ENCODE results near the gene CHURC1. TPM values are rescaled to one million over a fixed set of nuclear protein-coding genes. Genes with fewer than 3 reads are reported as not detected.

CHURC1 gene
- total RNA-seq, 1 experiment from 2014 or later: 19.5 TPM

- DNase-seq: no peak
- Histone ChIP-seq H3K36me3 (replicated peaks; ENCODE audit: control insufficient read depth, insufficient read depth, low read length) (peaks cover 4% of the 10 kb centered on the region), H3K4me3 (ENCODE audit: insufficient read depth, low read depth, low read length) (no peak overlapping the region), H3K27me3 (ENCODE audit: control insufficient read depth, insufficient read depth, low read length) (no peaks in the 10 kb centered on the region)
Observed at GRCh38 chr14:64939817-64940190, 25.5 kb downstream of the CHURC1 start.

- DNase-seq: no peak
- Histone ChIP-seq H3K4me3 (ENCODE audit: insufficient read depth, low read depth, low read length) (no peak overlapping the region), H3K27me3 (ENCODE audit: control insufficient read depth, insufficient read depth, low read length) (no peaks in the 10 kb centered on the region), H3K36me3 (replicated peaks; ENCODE audit: control insufficient read depth, insufficient read depth, low read length) (peaks cover 4% of the 10 kb centered on the region)
Observed at GRCh38 chr14:64940336-64940910, 26.2 kb downstream of the CHURC1 start.

- H3K4me3 ChIP-seq (ENCODE audit: insufficient read depth, low read depth, low read length): no peak within 1 kb of the TSS
- H3K36me3 ChIP-seq (replicated peaks; ENCODE audit: control insufficient read depth, insufficient read depth, low read length): peaks cover 4% of the 10 kb centered on the region
- no peaks in the 10 kb centered on the region for H3K27me3 ChIP-seq (ENCODE audit: control insufficient read depth, insufficient read depth, low read length)
- DNase-seq: no peak
Observed at GRCh38 chr14:64942531-64943111, 28.4 kb downstream of the CHURC1 start, which contains the start of gene GPX2. Gene GPX2, minus strand, starts transcription at chr14:64942745. Its CDS starts 19 bp downstream, at chr14:64942726.

GRCh38 chr14:64943556-64943955, 29.3 kb downstream of the CHURC1 start:
- H3K27me3 ChIP-seq (ENCODE audit: control insufficient read depth, insufficient read depth, low read length): no peaks in the 10 kb centered on the region
- H3K36me3 ChIP-seq (replicated peaks; ENCODE audit: control insufficient read depth, insufficient read depth, low read length): peaks cover 7% of the 10 kb centered on the region
- no peak for DNase-seq
- no peak overlapping the region for H3K4me3 ChIP-seq (ENCODE audit: insufficient read depth, low read depth, low read length)

GRCh38 chr14:64944041-64944440, 29.8 kb downstream of the CHURC1 start:
- Histone ChIP-seq H3K27me3 (ENCODE audit: control insufficient read depth, insufficient read depth, low read length) (no peaks in the 10 kb centered on the region), H3K4me3 (ENCODE audit: insufficient read depth, low read depth, low read length) (no peak overlapping the region), H3K36me3 (replicated peaks; ENCODE audit: control insufficient read depth, insufficient read depth, low read length) (peaks cover 7% of the 10 kb centered on the region)
- peak; percentile 16 for DNase-seq

GRCh38 chr14:64944861-64945260, 30.6 kb downstream of the CHURC1 start:
- Histone ChIP-seq H3K4me3 (ENCODE audit: insufficient read depth, low read depth, low read length) (no peak overlapping the region), H3K27me3 (ENCODE audit: control insufficient read depth, insufficient read depth, low read length) (no peaks in the 10 kb centered on the region), H3K36me3 (replicated peaks; ENCODE audit: control insufficient read depth, insufficient read depth, low read length) (peaks cover 7% of the 10 kb centered on the region)
- no peak for DNase-seq

- H3K4me3 ChIP-seq (ENCODE audit: insufficient read depth, low read depth, low read length): no peak overlapping the region
- peaks cover 7% of the 10 kb centered on the region for H3K36me3 ChIP-seq (replicated peaks; ENCODE audit: control insufficient read depth, insufficient read depth, low read length)
- peak; percentile 4 for DNase-seq
- H3K27me3 ChIP-seq (ENCODE audit: control insufficient read depth, insufficient read depth, low read length): no peaks in the 10 kb centered on the region
Observed at GRCh38 chr14:64945431-64946178, 31.4 kb downstream of the CHURC1 start.

- no peak for DNase-seq
- Histone ChIP-seq H3K36me3 (replicated peaks; ENCODE audit: control insufficient read depth, insufficient read depth, low read length) (peaks cover 9% of the 10 kb centered on the region), H3K27me3 (ENCODE audit: control insufficient read depth, insufficient read depth, low read length) (no peaks in the 10 kb centered on the region), H3K4me3 (ENCODE audit: insufficient read depth, low read depth, low read length) (no peak overlapping the region)
Observed at GRCh38 chr14:64946310-64947045, 32.2 kb downstream of the CHURC1 start.

GRCh38 chr14:64947710-64948611, 33.7 kb downstream of the CHURC1 start:
- Histone ChIP-seq H3K36me3 (replicated peaks; ENCODE audit: control insufficient read depth, insufficient read depth, low read length) (peaks cover 12% of the 10 kb centered on the region), H3K27me3 (ENCODE audit: control insufficient read depth, insufficient read depth, low read length) (no peaks in the 10 kb centered on the region), H3K4me3 (ENCODE audit: insufficient read depth, low read depth, low read length) (no peak overlapping the region)
- DNase-seq: peak; percentile 23

GRCh38 chr14:64948612-64949210, 34.5 kb downstream of the CHURC1 start:
- Histone ChIP-seq H3K36me3 (replicated peaks; ENCODE audit: control insufficient read depth, insufficient read depth, low read length) (peaks cover 12% of the 10 kb centered on the region), H3K4me3 (ENCODE audit: insufficient read depth, low read depth, low read length) (no peak overlapping the region), H3K27me3 (ENCODE audit: control insufficient read depth, insufficient read depth, low read length) (no peaks in the 10 kb centered on the region)
- peak; percentile 9 for DNase-seq

- DNase-seq: no peak
- Histone ChIP-seq H3K36me3 (replicated peaks; ENCODE audit: control insufficient read depth, insufficient read depth, low read length) (peaks cover 12% of the 10 kb centered on the region), H3K4me3 (ENCODE audit: insufficient read depth, low read depth, low read length) (no peak overlapping the region), H3K27me3 (ENCODE audit: control insufficient read depth, insufficient read depth, low read length) (no peaks in the 10 kb centered on the region)
Observed at GRCh38 chr14:64950889-64951288, 36.6 kb downstream of the CHURC1 start.

- Histone ChIP-seq H3K4me3 (ENCODE audit: insufficient read depth, low read depth, low read length) (no peak overlapping the region), H3K27me3 (ENCODE audit: control insufficient read depth, insufficient read depth, low read length) (no peaks in the 10 kb centered on the region), H3K36me3 (replicated peaks; ENCODE audit: control insufficient read depth, insufficient read depth, low read length) (peaks cover 12% of the 10 kb centered on the region)
- peak; percentile 4 for DNase-seq
Observed at GRCh38 chr14:64951291-64951690, 37.0 kb downstream of the CHURC1 start.

GRCh38 chr14:64951724-64952123, 37.5 kb downstream of the CHURC1 start:
- Histone ChIP-seq H3K36me3 (replicated peaks; ENCODE audit: control insufficient read depth, insufficient read depth, low read length) (peaks cover 12% of the 10 kb centered on the region), H3K4me3 (ENCODE audit: insufficient read depth, low read depth, low read length) (no peak overlapping the region), H3K27me3 (ENCODE audit: control insufficient read depth, insufficient read depth, low read length) (no peaks in the 10 kb centered on the region)
- no peak for DNase-seq
